ENCODE measurements around the gene CCDC170.

Gene CCDC170

GRCh38 chr6:151647976-151648639 is 154.3 kb downstream of the CCDC170 start:
- no peaks in the 10 kb centered on the region for H3K36me3 Mint-ChIP-seq (ENCODE audit: low read depth)
- H3K27ac Mint-ChIP-seq: no peak overlapping the region
- no peaks in the 10 kb centered on the region for H3K4me1 Mint-ChIP-seq
- TF ChIP-seq CTCF (IDR thresholded peaks at IDR 0.05; ENCODE audit: unreplicated experiment in 3 of 3): no peak
- H3K9me3 Mint-ChIP-seq: peaks cover 3% of the 10 kb centered on the region
- no peak overlapping the region for H3K4me3 Mint-ChIP-seq
- H3K27me3 Mint-ChIP-seq (ENCODE audit: low read depth): peaks cover 7% of the 10 kb centered on the region

GRCh38 chr6:151649835-151650234 is 156.0 kb downstream of the CCDC170 start:
- Mint-ChIP-seq H3K4me1 (no peaks in the 10 kb centered on the region), H3K27me3 (ENCODE audit: low read depth) (peaks cover 4% of the 10 kb centered on the region), H3K9me3 (peaks cover 8% of the 10 kb centered on the region), H3K36me3 (ENCODE audit: low read depth) (no peaks in the 10 kb centered on the region), H3K4me3 (no peak overlapping the region), H3K27ac (no peak overlapping the region)
- TF ChIP-seq CTCF (IDR thresholded peaks at IDR 0.05; ENCODE audit: unreplicated experiment in 3 of 3): no peak

- Mint-ChIP-seq H3K27me3 (ENCODE audit: low read depth) (peaks cover 4% of the 10 kb centered on the region), H3K9me3 (peaks cover 16% of the 10 kb centered on the region), H3K4me3 (no peak overlapping the region), H3K27ac (no peak overlapping the region), H3K4me1 (no peaks in the 10 kb centered on the region), H3K36me3 (ENCODE audit: low read depth) (no peaks in the 10 kb centered on the region)
- TF ChIP-seq CTCF (IDR thresholded peaks at IDR 0.05; ENCODE audit: unreplicated experiment in 3 of 3): no peak
These were observed 157.8 kb downstream of the CCDC170 start for GRCh38 chr6:151651639-151652038.

- peaks cover 18% of the 10 kb centered on the region for H3K9me3 Mint-ChIP-seq
- no peaks in the 10 kb centered on the region for H3K36me3 Mint-ChIP-seq (ENCODE audit: low read depth)
- H3K27me3 Mint-ChIP-seq (ENCODE audit: low read depth): peaks cover 4% of the 10 kb centered on the region
- no peak overlapping the region for H3K4me3 Mint-ChIP-seq
- TF ChIP-seq CTCF (IDR thresholded peaks at IDR 0.05; ENCODE audit: unreplicated experiment in 3 of 3): no peak
- no peak overlapping the region for H3K27ac Mint-ChIP-seq
- no peaks in the 10 kb centered on the region for H3K4me1 Mint-ChIP-seq
These were observed 158.5 kb downstream of the CCDC170 start for GRCh38 chr6:151652325-151652724.

GRCh38 chr6:151655099-151655498 is 161.3 kb downstream of the CCDC170 start:
- no peaks in the 10 kb centered on the region for H3K36me3 Mint-ChIP-seq (ENCODE audit: low read depth)
- H3K27ac Mint-ChIP-seq: no peak overlapping the region
- H3K4me3 Mint-ChIP-seq: no peak overlapping the region
- H3K4me1 Mint-ChIP-seq: no peaks in the 10 kb centered on the region
- no peak for TF ChIP-seq CTCF (IDR thresholded peaks at IDR 0.05; ENCODE audit: unreplicated experiment in 3 of 3)
- H3K27me3 Mint-ChIP-seq (ENCODE audit: low read depth): no peaks in the 10 kb centered on the region
- H3K9me3 Mint-ChIP-seq: peaks cover 18% of the 10 kb centered on the region

GRCh38 chr6:151656392-151656791 is 162.6 kb downstream of the CCDC170 start:
- Mint-ChIP-seq H3K4me1 (no peaks in the 10 kb centered on the region), H3K27me3 (ENCODE audit: low read depth) (no peaks in the 10 kb centered on the region), H3K4me3 (no peak overlapping the region), H3K9me3 (peaks cover 18% of the 10 kb centered on the region), H3K36me3 (ENCODE audit: low read depth) (no peaks in the 10 kb centered on the region), H3K27ac (no peak overlapping the region)
- no peak for TF ChIP-seq CTCF (IDR thresholded peaks at IDR 0.05; ENCODE audit: unreplicated experiment in 3 of 3)
